Left ventricle myocardium inferior (tissue), 1 donor: ENCODE data around the gene SFN. TPM values are rescaled to one million over a fixed set of nuclear protein-coding genes. Genes with fewer than 3 reads are reported as not detected.

Experiments used
- DNase-seq: peaks from one replicate; pipeline ENCODE4 v3.0.0-alpha.2; 2020
- H3K27ac ChIP-seq: fragments of 200-600 bp; replicated peaks from 2 replicates; pipeline ENCODE4 v1.8.0; 2021
- H3K27me3 ChIP-seq: fragments of 200-600 bp; 2 replicates; pipeline ENCODE4 v1.8.0; 2021; ENCODE audit warnings: low read depth
- H3K36me3 ChIP-seq: fragments of 200-600 bp; 2 replicates; pipeline ENCODE4 v1.8.0; 2021
- H3K4me1 ChIP-seq: fragments of 200-600 bp; 2 replicates; pipeline ENCODE4 v1.8.0; 2021
- H3K4me3 ChIP-seq: fragments of 200-600 bp; 2 replicates; pipeline ENCODE4 v1.8.0; 2021; ENCODE audit warnings: mild to moderate bottlenecking, moderate library complexity
- H3K9me3 ChIP-seq: fragments of 200-600 bp; replicated peaks from 2 replicates; pipeline ENCODE4 v1.8.0; 2021
- intact Hi-C: fragments of 100-400 bp; cut with micrococcal nuclease; formaldehyde crosslinking; loops from one replicate; pipeline ENCODE4 v1.11.0; 2022
- long read RNA-seq: library from polyadenylated mRNA; unstranded; transcript quantifications from one replicate; pipeline ENCODE4 v2.0.0, GENCODE V29; 2021
- total RNA-seq: library from RNA; stranded (reverse); fragmentation: NEBNext Ultra II Directional; extraction: Animal tissue kit (Norgen Biotek cat#: 25700); gene quantifications from one replicate; pipeline ENCODE4 v1.2.1, GENCODE V29; 2021
- TF ChIP-seq, protein P1 (sequence below): fragments of 200-600 bp; IDR thresholded peaks from 2 replicates; pipeline ENCODE4 v1.8.0; 2021; ENCODE audit warnings: antibody characterized with exemption, mild to moderate bottlenecking, borderline replicate concordance
- donor health status: DM: no; HTN: yes; CAD: no; lungs with severe emphysema.

Gene SFN
- total RNA-seq = 0.16 TPM
- long read RNA-seq = 0 reads

DNA sequence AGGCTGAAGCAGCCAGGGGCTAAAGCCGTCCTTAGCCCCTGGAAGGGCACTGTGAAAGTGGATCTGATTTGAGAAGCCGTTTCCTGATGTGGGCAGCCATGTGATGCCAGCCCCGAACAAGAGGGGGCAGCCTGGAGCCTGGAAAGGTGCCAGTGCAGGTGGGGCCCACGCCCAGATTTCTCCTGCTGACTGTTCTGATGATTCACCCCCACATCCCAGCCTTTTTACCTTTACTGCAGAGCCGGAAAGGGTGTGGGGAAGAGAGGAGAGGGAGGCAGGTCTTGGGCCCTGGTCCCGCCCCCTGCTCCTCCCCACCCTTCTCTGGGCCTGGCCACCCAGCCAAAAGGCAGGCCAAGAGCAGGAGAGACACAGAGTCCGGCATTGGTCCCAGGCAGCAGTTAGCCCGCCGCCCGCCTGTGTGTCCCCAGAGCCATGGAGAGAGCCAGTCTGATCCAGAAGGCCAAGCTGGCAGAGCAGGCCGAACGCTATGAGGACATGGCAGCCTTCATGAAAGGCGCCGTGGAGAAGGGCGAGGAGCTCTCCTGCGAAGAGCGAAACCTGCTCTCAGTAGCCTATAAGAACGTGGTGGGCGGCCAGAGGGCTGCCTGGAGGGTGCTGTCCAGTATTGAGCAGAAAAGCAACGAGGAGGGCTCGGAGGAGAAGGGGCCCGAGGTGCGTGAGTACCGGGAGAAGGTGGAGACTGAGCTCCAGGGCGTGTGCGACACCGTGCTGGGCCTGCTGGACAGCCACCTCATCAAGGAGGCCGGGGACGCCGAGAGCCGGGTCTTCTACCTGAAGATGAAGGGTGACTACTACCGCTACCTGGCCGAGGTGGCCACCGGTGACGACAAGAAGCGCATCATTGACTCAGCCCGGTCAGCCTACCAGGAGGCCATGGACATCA lies at the start of gene SFN:
Gene SFN, plus strand, starts transcription at position 369 of the 904 bp plus-strand sequence. Its CDS starts 64 bp downstream, at position 433.
- Histone ChIP-seq H3K27ac (no peak within 1 kb of the TSS), H3K36me3 (no peaks in the 10 kb centered on the region), H3K4me1 (peaks cover 21% of the 10 kb centered on the region), H3K4me3 (peak within 1 kb of the TSS; percentile 75), H3K27me3 (no peaks in the 10 kb centered on the region), H3K9me3 (no peaks in the 10 kb centered on the region)
- intact Hi-C loops = no loop called here
- TF ChIP-seq, protein P1, sequence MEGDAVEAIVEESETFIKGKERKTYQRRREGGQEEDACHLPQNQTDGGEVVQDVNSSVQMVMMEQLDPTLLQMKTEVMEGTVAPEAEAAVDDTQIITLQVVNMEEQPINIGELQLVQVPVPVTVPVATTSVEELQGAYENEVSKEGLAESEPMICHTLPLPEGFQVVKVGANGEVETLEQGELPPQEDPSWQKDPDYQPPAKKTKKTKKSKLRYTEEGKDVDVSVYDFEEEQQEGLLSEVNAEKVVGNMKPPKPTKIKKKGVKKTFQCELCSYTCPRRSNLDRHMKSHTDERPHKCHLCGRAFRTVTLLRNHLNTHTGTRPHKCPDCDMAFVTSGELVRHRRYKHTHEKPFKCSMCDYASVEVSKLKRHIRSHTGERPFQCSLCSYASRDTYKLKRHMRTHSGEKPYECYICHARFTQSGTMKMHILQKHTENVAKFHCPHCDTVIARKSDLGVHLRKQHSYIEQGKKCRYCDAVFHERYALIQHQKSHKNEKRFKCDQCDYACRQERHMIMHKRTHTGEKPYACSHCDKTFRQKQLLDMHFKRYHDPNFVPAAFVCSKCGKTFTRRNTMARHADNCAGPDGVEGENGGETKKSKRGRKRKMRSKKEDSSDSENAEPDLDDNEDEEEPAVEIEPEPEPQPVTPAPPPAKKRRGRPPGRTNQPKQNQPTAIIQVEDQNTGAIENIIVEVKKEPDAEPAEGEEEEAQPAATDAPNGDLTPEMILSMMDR = no peak
- DNase-seq = no peak

DNA sequence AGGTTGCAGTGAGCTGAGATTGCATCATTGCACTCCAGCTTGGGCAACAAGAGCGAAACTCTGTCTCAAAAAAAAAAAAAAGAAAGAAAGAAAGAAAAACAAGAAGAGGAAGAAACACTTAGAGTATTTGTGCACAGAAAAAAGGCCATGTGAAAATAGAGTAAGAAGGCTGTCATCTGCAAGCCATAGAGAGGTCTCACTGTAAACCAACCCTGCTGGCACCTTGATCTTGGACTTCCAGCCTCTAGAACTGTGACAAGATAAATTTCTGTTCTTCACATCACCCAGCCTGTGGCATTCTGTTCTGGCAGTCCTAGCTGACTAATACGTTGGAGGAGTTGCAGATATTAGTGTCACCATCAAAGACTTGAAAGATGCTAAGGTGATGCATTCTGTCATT lies 48.6 kb upstream of the SFN start:
- Histone ChIP-seq H3K27me3 (no peaks in the 10 kb centered on the region), H3K4me3 (no peak overlapping the region), H3K36me3 (no peaks in the 10 kb centered on the region), H3K9me3 (no peaks in the 10 kb centered on the region), H3K4me1 (no peaks in the 10 kb centered on the region), H3K27ac (no peak overlapping the region)
- intact Hi-C loops = no loop called here
- DNase-seq = no peak
- TF ChIP-seq, protein P1 = no peak

DNA sequence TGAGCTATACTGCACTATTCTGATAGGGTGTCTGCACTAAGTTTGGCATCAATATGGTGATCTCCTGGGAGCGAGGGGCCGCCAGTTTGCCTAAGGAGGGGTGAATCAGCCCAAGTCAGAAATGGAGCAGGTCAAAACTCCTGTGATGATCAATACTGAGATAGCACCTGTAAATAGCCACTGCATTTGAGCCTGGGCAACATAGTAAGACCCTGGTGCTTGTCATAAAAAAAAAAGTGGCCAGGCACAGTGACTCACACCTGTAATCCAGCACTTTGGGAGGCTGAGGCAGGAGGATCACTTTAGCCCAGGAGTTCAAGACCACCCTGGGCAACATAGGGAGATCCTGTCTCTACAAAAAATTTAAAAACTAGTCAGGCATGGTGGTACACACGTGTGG lies 48.1 kb upstream of the SFN start:
- H3K36me3 ChIP-seq = no peaks in the 10 kb centered on the region
- TF ChIP-seq, protein P1 = no peak
- H3K9me3 ChIP-seq = no peaks in the 10 kb centered on the region
- no peak for DNase-seq
- H3K27me3 ChIP-seq = no peaks in the 10 kb centered on the region
- H3K4me1 ChIP-seq = no peaks in the 10 kb centered on the region
- no peak overlapping the region for H3K4me3 ChIP-seq
- intact Hi-C loops = no loop called here
- no peak overlapping the region for H3K27ac ChIP-seq

- H3K4me1 ChIP-seq = peaks cover 3% of the 10 kb centered on the region
- no peak for DNase-seq
- H3K9me3 ChIP-seq = no peaks in the 10 kb centered on the region
- no peak overlapping the region for H3K27ac ChIP-seq
- no peaks in the 10 kb centered on the region for H3K27me3 ChIP-seq
- no peak overlapping the region for H3K4me3 ChIP-seq
- intact Hi-C loops = no loop called here
- TF ChIP-seq, protein P1 = no peak
- no peaks in the 10 kb centered on the region for H3K36me3 ChIP-seq
Measured at GRCh38 chr1:26820784-26821269, 42.1 kb upstream of the SFN start.

GRCh38 chr1:26822737-26823395 lies 40.1 kb upstream of the SFN start:
- DNase-seq = no peak
- intact Hi-C loops = no loop called here

More at GRCh38 chr1:26822737-26823395, 40.1 kb upstream of the SFN start:
- Histone ChIP-seq H3K4me3 (no peak overlapping the region), H3K36me3 (no peaks in the 10 kb centered on the region), H3K4me1 (peaks cover 19% of the 10 kb centered on the region), H3K27ac (no peak overlapping the region), H3K27me3 (no peaks in the 10 kb centered on the region), H3K9me3 (no peaks in the 10 kb centered on the region)
- TF ChIP-seq, protein P1 = no peak
